ENCODE results near the gene CAPN11. TPM values are rescaled to one million over a fixed set of nuclear protein-coding genes. Genes with fewer than 3 reads are reported as not detected.
A peak's percentile ranks its signal among the peaks of the same experiment; 100 is the strongest.

Gene CAPN11
- total and polyA plus RNA-seq, 7 donors, result 0.41 to 1.6 (median 0.71) TPM; not detected in 3

- Histone ChIP-seq H3K27ac (no peak overlapping the region), H3K4me1 (peaks cover 0 to 9% (median 2%) of the 10 kb centered on the region in 4 donors), H3K36me3 (no peaks in the 10 kb centered on the region), H3K4me3 (no peak overlapping the region), H3K9me3 (no peaks in the 10 kb centered on the region), H3K27me3 (no peaks in the 10 kb centered on the region)
- 59 to 71% methylated on average over 10 of the region's 10 CpGs for WGBS, 2 donors
- DNase-seq, result no peak
- TF ChIP-seq POLR2AphosphoS5 (IDR thresholded peaks at IDR 0.05) (no peak), EP300 (IDR thresholded peaks at IDR 0.05) (no peak)
- intact Hi-C loops (cut with DNase I), result loop anchor here (5.0 kb wide), 1 partner anchor 167 kb away; no protein-coding TSS in a partner anchor
Measured at GRCh38 chr6:44169886-44170570, 11.4 kb downstream of the CAPN11 start.

- H3K36me3 ChIP-seq, result no peaks in the 10 kb centered on the region
- H3K27me3 ChIP-seq, result no peaks in the 10 kb centered on the region
- H3K4me1 ChIP-seq, result peaks cover 0 to 9% (median 2%) of the 10 kb centered on the region in 4 donors
- WGBS, 2 donors, result 78 to 82% methylated on average over 12 of the region's 12 CpGs
- H3K4me3 ChIP-seq, result no peak overlapping the region
- H3K9me3 ChIP-seq, result no peaks in the 10 kb centered on the region
- TF ChIP-seq EP300 (IDR thresholded peaks at IDR 0.05), result no peak
- no peak for TF ChIP-seq POLR2A (IDR thresholded peaks at IDR 0.05)
- TF ChIP-seq POLR2AphosphoS5 (IDR thresholded peaks at IDR 0.05), result no peak
- no peak for TF ChIP-seq CTCF (IDR thresholded peaks at IDR 0.05)
- no peak for DNase-seq
- intact Hi-C loops (cut with DNase I), result loop anchor here (1.0 to 5.0 kb wide), 3 partner anchors 44 to 165 kb away; partner anchors contain the start of genes MYMX and SLC35B2
- no peak overlapping the region for H3K27ac ChIP-seq
Measured at GRCh38 chr6:44171899-44172546, 13.4 kb downstream of the CAPN11 start.

GRCh38 chr6:44172731-44173500 is 14.3 kb downstream of the CAPN11 start:
- H3K36me3 ChIP-seq, result no peaks in the 10 kb centered on the region
- peak; percentile 93 for DNase-seq
- H3K4me1 ChIP-seq, result peaks cover 0 to 9% (median 2%) of the 10 kb centered on the region in 4 donors
- intact Hi-C loops (cut with DNase I), result loop anchor here (1.0 to 5.0 kb wide), 3 partner anchors 43 to 164 kb away; partner anchors contain the start of genes MYMX and SLC35B2
- no peak overlapping the region for H3K4me3 ChIP-seq
- H3K27ac ChIP-seq, result no peak overlapping the region
- 24 to 28% methylated on average over 15 of the region's 15 CpGs for WGBS, 2 donors
- H3K9me3 ChIP-seq, result no peaks in the 10 kb centered on the region
- TF ChIP-seq CTCF (IDR thresholded peaks at IDR 0.05), result peak; percentile 81 to 95 (median 89)
- no peak for TF ChIP-seq POLR2A (IDR thresholded peaks at IDR 0.05)
- peak in 2 of 4 donors; percentile 27 to 48 for TF ChIP-seq POLR2AphosphoS5 (IDR thresholded peaks at IDR 0.05)
- no peaks in the 10 kb centered on the region for H3K27me3 ChIP-seq

GRCh38 chr6:44176130-44176761 is 17.6 kb downstream of the CAPN11 start:
- H3K4me3 ChIP-seq, result no peak overlapping the region
- H3K4me1 ChIP-seq, result peaks cover 0 to 9% (median 2%) of the 10 kb centered on the region in 4 donors
- 70 to 76% methylated on average over 15 of the region's 15 CpGs for WGBS, 2 donors
- no peaks in the 10 kb centered on the region for H3K36me3 ChIP-seq
- intact Hi-C loops (cut with DNase I), result no loop called here
- no peak for DNase-seq
- TF ChIP-seq CTCF (IDR thresholded peaks at IDR 0.05) (no peak), POLR2A (IDR thresholded peaks at IDR 0.05) (no peak), POLR2AphosphoS5 (IDR thresholded peaks at IDR 0.05) (no peak), EP300 (IDR thresholded peaks at IDR 0.05) (no peak)
- H3K9me3 ChIP-seq, result no peaks in the 10 kb centered on the region
- no peaks in the 10 kb centered on the region for H3K27me3 ChIP-seq
- no peak overlapping the region for H3K27ac ChIP-seq
